Measurements from ENCODE around the gene TBL3.

GRCh38 chr16:1971796-1972489, at the start of gene TBL3:
- no peak for TF ChIP-seq SUZ12 (IDR thresholded peaks at IDR 0.05)
- no peak for TF ChIP-seq SP1 (IDR thresholded peaks at IDR 0.05)
- TF ChIP-seq ZNF384 (IDR thresholded peaks at IDR 0.05): no peak
- TF ChIP-seq TARDBP (IDR thresholded peaks at IDR 0.05): no peak
- TF ChIP-seq BHLHE40 (IDR thresholded peaks at IDR 0.05; ENCODE audit: borderline replicate concordance): no peak
- TF ChIP-seq FOXK2 (IDR thresholded peaks at IDR 0.05): no peak
- TF ChIP-seq NFRKB (IDR thresholded peaks at IDR 0.05): no peak

All from HEK293T (cell line).